Subcutaneous abdominal adipose tissue (tissue), 5 donors: ENCODE results near the gene HSPA12B.
A peak's percentile ranks its signal among the peaks of the same experiment; 100 is the strongest.

Experiments used
- H3K27ac ChIP-seq: one replicate; pipeline ENCODE4 v1.7.0; 2013; ENCODE audit warnings: low read depth, mild to moderate bottlenecking, inconsistent platforms, low read length, moderate library complexity
- H3K27me3 ChIP-seq, 5 donors: one replicate each; pipeline ENCODE4 v1.7.0; 2013; ENCODE audit warnings: low read length in 5 of 5, inconsistent platforms in 1 of 5; ENCODE audit not compliant: control insufficient read depth in 5 of 5, insufficient read depth in 4 of 5
- H3K36me3 ChIP-seq, 5 donors: one replicate each; pipeline ENCODE4 v1.7.0; 2013; ENCODE audit warnings: low read length in 5 of 5; ENCODE audit not compliant: control insufficient read depth in 5 of 5, insufficient read depth in 5 of 5
- H3K4me1 ChIP-seq, 5 donors: one replicate each; pipeline ENCODE4 v1.7.0; 2013; ENCODE audit warnings: low read length in 5 of 5, mild to moderate bottlenecking in 3 of 5, moderate library complexity in 1 of 5; ENCODE audit not compliant: control insufficient read depth in 5 of 5, insufficient read depth in 5 of 5
- H3K4me3 ChIP-seq, 5 donors: one replicate each; pipeline ENCODE4 v1.7.0; 2013; ENCODE audit warnings: low read length in 5 of 5, low read depth in 1 of 5
- H3K9ac ChIP-seq, 5 donors: one replicate each; pipeline ENCODE4 v1.7.0; 2013; ENCODE audit warnings: low read length in 5 of 5, mild to moderate bottlenecking in 4 of 5, moderate library complexity in 3 of 5
- H3K9me3 ChIP-seq, 5 donors: one replicate each; pipeline ENCODE4 v1.7.0; 2013; ENCODE audit warnings: low read length in 5 of 5; ENCODE audit not compliant: control insufficient read depth in 5 of 5
- donor health status: healthy.
- donor health status: healthy.
- donor health status: healthy.
- donor health status: healthy.
- donor health status: healthy.

Gene HSPA12B

GRCh38 chr20:3763671-3764601 is 31.5 kb downstream of the HSPA12B start:
- peak overlapping the region; percentile 16 for H3K27ac ChIP-seq
- H3K9me3 ChIP-seq: no peaks in the 10 kb centered on the region
- peaks cover 15 to 86% (median 72%) of the 10 kb centered on the region in 5 donors for H3K4me1 ChIP-seq
- no peak overlapping the region for H3K4me3 ChIP-seq
- H3K36me3 ChIP-seq: peaks cover 0 to 10% (median 2%) of the 10 kb centered on the region in 5 donors
- peak overlapping the region in 2 of 5 donors; percentile 15 to 28 for H3K9ac ChIP-seq
- no peaks in the 10 kb centered on the region for H3K27me3 ChIP-seq

GRCh38 chr20:3764659-3765058 is 32.2 kb downstream of the HSPA12B start:
- no peaks in the 10 kb centered on the region for H3K27me3 ChIP-seq
- peak overlapping the region in 2 of 5 donors; percentile 15 to 28 for H3K9ac ChIP-seq
- peak overlapping the region in 1 of 5 donors; percentile 1 for H3K4me3 ChIP-seq
- H3K4me1 ChIP-seq: peaks cover 15 to 80% (median 67%) of the 10 kb centered on the region in 5 donors
- H3K9me3 ChIP-seq: no peaks in the 10 kb centered on the region
- H3K27ac ChIP-seq: peak overlapping the region; percentile 50
- peaks cover 0 to 9% (median 2%) of the 10 kb centered on the region in 5 donors for H3K36me3 ChIP-seq

DNA sequence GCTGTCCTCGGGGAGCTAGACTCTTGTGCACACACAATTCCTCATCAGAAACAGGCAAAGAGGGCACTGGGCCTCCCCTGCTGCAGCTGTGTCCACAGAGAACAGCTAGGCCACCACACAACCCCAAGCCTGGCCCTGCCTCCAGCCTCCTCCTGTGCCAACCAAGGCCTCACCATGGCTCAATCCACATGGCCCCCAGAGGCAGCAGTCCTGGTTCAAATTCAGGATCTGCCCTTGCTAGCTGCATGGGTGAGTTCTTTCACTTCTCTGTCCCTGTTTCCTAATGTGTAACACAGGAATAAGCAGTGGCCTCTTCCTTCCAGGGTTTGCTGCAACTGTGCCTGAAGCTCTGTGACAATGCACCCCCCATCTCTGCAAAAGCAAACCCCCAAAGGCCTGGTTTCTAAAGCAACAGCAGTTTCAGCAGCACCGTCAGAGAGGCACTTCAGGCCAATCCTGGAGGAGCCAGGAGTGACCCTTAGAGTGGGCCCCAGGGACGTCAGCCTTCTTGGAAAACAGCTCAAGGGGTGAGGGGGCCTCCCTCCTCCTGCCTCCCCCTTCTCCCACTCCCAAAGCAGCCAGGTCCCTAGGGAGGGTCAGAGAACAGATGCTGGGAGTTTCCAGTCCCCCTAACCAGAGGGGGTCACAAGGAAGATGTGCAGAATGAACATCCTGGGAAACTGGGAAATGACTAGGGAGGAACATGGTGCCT is 32.8 kb downstream of the HSPA12B start:
- Histone ChIP-seq H3K4me3 (peak overlapping the region in 3 of 5 donors; percentile 13 to 25 (median 15)), H3K9ac (peak overlapping the region in 3 of 5 donors; percentile 8 to 28 (median 18)), H3K36me3 (peaks cover 0 to 9% (median 2%) of the 10 kb centered on the region in 5 donors), H3K4me1 (peaks cover 12 to 73% (median 61%) of the 10 kb centered on the region in 5 donors), H3K27ac (peak overlapping the region; percentile 50), H3K9me3 (no peaks in the 10 kb centered on the region), H3K27me3 (no peaks in the 10 kb centered on the region)

DNA sequence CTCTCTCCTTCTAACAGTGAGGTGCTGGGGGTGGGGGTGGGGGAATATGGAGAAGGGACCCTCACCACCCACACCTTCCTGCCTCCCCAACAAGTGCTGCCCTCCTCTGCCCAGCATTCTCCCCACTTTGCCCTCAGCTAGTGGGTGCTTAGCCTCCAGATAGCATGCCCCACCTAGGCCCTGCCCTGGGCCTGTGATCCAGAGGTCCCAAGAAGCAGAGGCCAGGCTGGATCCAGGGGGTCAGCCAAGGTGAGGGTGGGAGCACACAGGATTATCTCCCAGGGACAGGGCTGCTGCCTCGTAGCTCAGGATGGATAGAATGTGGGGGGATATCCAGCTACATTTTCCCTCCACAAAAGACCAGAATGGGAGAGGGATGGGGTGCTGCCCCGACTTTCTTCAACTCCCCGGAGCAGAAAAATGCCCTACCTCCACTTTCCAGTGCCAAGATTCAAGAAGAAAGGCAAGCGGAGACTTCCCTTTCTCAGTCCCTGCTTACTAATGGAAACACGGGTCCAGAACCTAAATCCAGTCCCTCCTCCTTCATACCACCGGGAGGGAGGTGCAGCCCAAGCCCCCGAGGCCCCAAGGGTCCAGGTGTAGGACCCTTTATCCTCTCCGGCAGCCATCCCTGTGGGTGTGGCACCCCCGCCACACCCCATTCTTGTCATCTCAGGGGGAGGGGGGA is 34.1 kb downstream of the HSPA12B start:
- H3K9ac ChIP-seq: peak overlapping the region in 4 of 5 donors; percentile 6 to 78 (median 66)
- H3K9me3 ChIP-seq: no peaks in the 10 kb centered on the region
- H3K27ac ChIP-seq: peak overlapping the region; percentile 50
- peaks cover 12 to 67% (median 60%) of the 10 kb centered on the region in 5 donors for H3K4me1 ChIP-seq
- peak overlapping the region; percentile 66 to 87 (median 72) for H3K4me3 ChIP-seq
- no peaks in the 10 kb centered on the region for H3K27me3 ChIP-seq
- peaks cover 0 to 4% (median 1%) of the 10 kb centered on the region in 5 donors for H3K36me3 ChIP-seq

DNA sequence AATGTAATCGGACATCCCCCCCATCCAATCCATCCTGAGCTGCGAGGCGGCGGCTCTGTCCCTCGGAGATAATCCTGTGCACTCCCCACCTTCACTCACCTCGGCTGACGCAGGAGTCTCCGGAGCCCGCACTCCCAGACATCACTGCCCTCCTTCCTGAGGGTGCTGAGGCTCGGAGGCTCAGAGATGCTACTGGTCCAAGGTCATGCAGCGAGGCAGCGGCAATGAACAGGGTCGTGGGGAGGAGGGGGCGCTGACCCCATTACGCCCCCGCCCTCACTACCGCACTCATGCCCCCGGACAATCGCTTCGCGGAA is 34.6 kb downstream of the HSPA12B start:
- peak overlapping the region; percentile 66 to 87 (median 72) for H3K4me3 ChIP-seq
- H3K27me3 ChIP-seq: no peaks in the 10 kb centered on the region
- H3K9me3 ChIP-seq: no peaks in the 10 kb centered on the region
- H3K36me3 ChIP-seq: no peaks in the 10 kb centered on the region
- peaks cover 12 to 64% (median 60%) of the 10 kb centered on the region in 5 donors for H3K4me1 ChIP-seq
- H3K27ac ChIP-seq: peak overlapping the region; percentile 50
- peak overlapping the region in 4 of 5 donors; percentile 6 to 78 (median 66) for H3K9ac ChIP-seq

- Histone ChIP-seq H3K36me3 (no peaks in the 10 kb centered on the region), H3K27me3 (no peaks in the 10 kb centered on the region), H3K9me3 (no peaks in the 10 kb centered on the region), H3K4me3 (peak within 1 kb of the TSS; percentile 66 to 87 (median 76)), H3K9ac (peak within 1 kb of the TSS in 4 of 5 donors; percentile 65 to 82 (median 79)), H3K27ac (peak within 1 kb of the TSS; percentile 60), H3K4me1 (peaks cover 12 to 58% (median 55%) of the 10 kb centered on the region in 5 donors)
Measured at GRCh38 chr20:3767427-3768341, 35.2 kb downstream of the HSPA12B start, which contains the start of gene ADISSP. Gene ADISSP (minus strand): TSS chr20:3767753. CDS start chr20:3760100, 7,653 bp downstream.

GRCh38 chr20:3768342-3769130 is 36.1 kb downstream of the HSPA12B start:
- Histone ChIP-seq H3K27me3 (no peaks in the 10 kb centered on the region), H3K4me3 (peak overlapping the region in 4 of 5 donors; percentile 72 to 87 (median 76))

GRCh38 chr20:3771552-3772058 is 39.1 kb downstream of the HSPA12B start:
- Histone ChIP-seq H3K9me3 (peaks cover 0 to 4% (median 0%) of the 10 kb centered on the region in 5 donors), H3K4me3 (no peak overlapping the region), H3K9ac (no peak overlapping the region), H3K27ac (no peak overlapping the region), H3K36me3 (no peaks in the 10 kb centered on the region), H3K4me1 (peaks cover 1 to 24% (median 23%) of the 10 kb centered on the region in 5 donors), H3K27me3 (no peaks in the 10 kb centered on the region)

More at GRCh38 chr20:3768342-3769130, 36.1 kb downstream of the HSPA12B start:
- peaks cover 12 to 55% (median 54%) of the 10 kb centered on the region in 5 donors for H3K4me1 ChIP-seq
- H3K36me3 ChIP-seq: no peaks in the 10 kb centered on the region
- H3K9ac ChIP-seq: peak overlapping the region in 4 of 5 donors; percentile 64 to 82 (median 79)
- peak overlapping the region; percentile 60 for H3K27ac ChIP-seq
- H3K9me3 ChIP-seq: no peaks in the 10 kb centered on the region
